Right lobe of liver (tissue), 6 donors: ENCODE data around the gene ZNF44. TPM values are rescaled to one million over a fixed set of nuclear protein-coding genes. Genes with fewer than 3 reads are reported as not detected.

Experiments
- ATAC-seq, 4 donors: fragments of 200-7000 bp; cut with Tn5 transposase; one replicate each; pipeline ENCODE4 v1.9.1; 2020; ENCODE audit warnings: mild to moderate bottlenecking in 4 of 4, moderate library complexity in 4 of 4
- DNase-seq, 3 donors: peaks; one replicate each; pipeline ENCODE4 v3.0.0-alpha.2; 2020
- H3K27ac ChIP-seq, 3 donors: fragments of 200-600 bp; one replicate each; pipeline ENCODE4 v1.8.0; 2022
- H3K27me3 ChIP-seq, 2 donors: fragments of 200-600 bp; one replicate each; pipeline ENCODE4 v1.8.0; 2022
- H3K36me3 ChIP-seq, 4 donors: fragments of 200-600 bp; sonication (generic) in 1 of 4; one replicate each; pipeline versions ENCODE4 v1.5.1 to v1.8.0; 2017 to 2022; ENCODE audit warnings: control low read depth in 1 of 4
- H3K4me1 ChIP-seq, 4 donors: fragments of 200-600 bp; sonication (generic) in 1 of 4; one replicate each; pipeline versions ENCODE4 v1.5.1 to v1.8.0; 2017 to 2022; ENCODE audit warnings: control low read depth in 1 of 4
- H3K4me3 ChIP-seq, 3 donors: fragments of 200-600 bp; one replicate each; pipeline ENCODE4 v1.8.0; 2022
- H3K9me3 ChIP-seq, 4 donors: fragments of 200-600 bp; sonication (generic) in 1 of 4; one replicate each; pipeline versions ENCODE4 v1.5.1 to v1.8.0; 2017 to 2022; ENCODE audit warnings: control low read depth in 1 of 4
- POLR2A ChIP-seq: fragments of 450-650 bp; IDR thresholded peaks from one replicate; pipeline ENCODE4 v1.6.1; 2017; ENCODE audit warnings: antibody characterized with exemption, mild to moderate bottlenecking
- WGBS: methylation state at CpG from one replicate; pipeline ENCODE4 v1.1.6; 2018; ENCODE audit warnings: low coverage, low lambda C conversion rate; ENCODE audit not compliant: insufficient coverage; ENCODE audit errors: missing lambda C conversion rate; 5-methylcytosine and 5-hydroxymethylcytosine counted together
- intact Hi-C, 2 donors: fragments of 100-400 bp; cut with DNase I; formaldehyde crosslinking; loops; one replicate each; pipeline versions ENCODE4 v1.11.2 to v1.14.1; 2022
- total RNA-seq, 6 experiments: library from RNA; depleted of rRNA in 2 of 6; stranded (reverse); fragments of >200 nt in 2 of 6; fragmentation: NEBNext Ultra II Directional in 3 of 6; extraction: Animal tissue kit (Norgen Biotek cat#: 25700) in 3 of 6; gene quantifications; one replicate each; pipeline versions ENCODE4 v1.1.0 to v1.2.4, GENCODE V29; 2016 to 2023
- TF ChIP-seq, protein P1 (sequence below), 4 donors: fragments of 200-600 bp in 3 of 4; fragments of 450-650 bp in 1 of 4; IDR thresholded peaks; one replicate each; pipeline versions ENCODE4 v1.5.1 to v1.8.0; 2016 to 2022; ENCODE audit warnings: antibody characterized with exemption in 4 of 4, mild to moderate bottlenecking in 2 of 4
- donor health status: DM: no; HTN: yes; CAD: no.
- donor health status: DM: no; HTN: no; CAD: no.
- donor health status: DM: no; HTN: no; CAD: no.
- donor health status: DM: no; HTN: yes; CAD: no.
- donor health status: DM: no; HTN: yes; CAD: no.

Gene ZNF44
- total RNA-seq, 6 experiments from 2014 or later, result 4.9 to 11.6 (median 6.2) TPM

DNA sequence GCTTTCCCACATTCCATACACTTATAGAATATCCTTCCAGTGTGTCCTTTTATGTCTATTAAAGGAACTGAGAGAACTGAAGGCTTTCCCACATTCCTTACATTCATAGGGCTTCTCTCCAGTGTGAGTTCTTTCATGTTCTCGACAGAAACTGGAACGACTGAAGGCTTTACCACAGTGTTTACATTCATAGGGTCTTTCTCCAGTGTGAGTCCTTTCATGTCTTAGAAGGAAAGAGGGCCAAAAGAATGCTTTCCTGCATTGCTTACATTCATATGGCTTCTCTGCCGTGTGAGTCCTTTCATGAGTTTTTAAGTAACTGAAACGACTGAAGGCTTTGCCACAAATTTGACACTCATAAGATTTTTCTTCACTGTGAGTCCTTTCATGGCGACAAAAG, 22.3 kb downstream of the ZNF44 start:
- TF ChIP-seq, protein P1, sequence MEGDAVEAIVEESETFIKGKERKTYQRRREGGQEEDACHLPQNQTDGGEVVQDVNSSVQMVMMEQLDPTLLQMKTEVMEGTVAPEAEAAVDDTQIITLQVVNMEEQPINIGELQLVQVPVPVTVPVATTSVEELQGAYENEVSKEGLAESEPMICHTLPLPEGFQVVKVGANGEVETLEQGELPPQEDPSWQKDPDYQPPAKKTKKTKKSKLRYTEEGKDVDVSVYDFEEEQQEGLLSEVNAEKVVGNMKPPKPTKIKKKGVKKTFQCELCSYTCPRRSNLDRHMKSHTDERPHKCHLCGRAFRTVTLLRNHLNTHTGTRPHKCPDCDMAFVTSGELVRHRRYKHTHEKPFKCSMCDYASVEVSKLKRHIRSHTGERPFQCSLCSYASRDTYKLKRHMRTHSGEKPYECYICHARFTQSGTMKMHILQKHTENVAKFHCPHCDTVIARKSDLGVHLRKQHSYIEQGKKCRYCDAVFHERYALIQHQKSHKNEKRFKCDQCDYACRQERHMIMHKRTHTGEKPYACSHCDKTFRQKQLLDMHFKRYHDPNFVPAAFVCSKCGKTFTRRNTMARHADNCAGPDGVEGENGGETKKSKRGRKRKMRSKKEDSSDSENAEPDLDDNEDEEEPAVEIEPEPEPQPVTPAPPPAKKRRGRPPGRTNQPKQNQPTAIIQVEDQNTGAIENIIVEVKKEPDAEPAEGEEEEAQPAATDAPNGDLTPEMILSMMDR (IDR thresholded peaks at IDR 0.05), result no peak
- no peak for TF ChIP-seq POLR2A
- intact Hi-C loops, result no loop called here
- ATAC-seq, result no peak
- no peak for DNase-seq
- 100% methylated on average over 5 of the region's 5 CpGs for WGBS
- Histone ChIP-seq H3K4me1 (no peaks in the 10 kb centered on the region), H3K9me3 (peaks cover 0 to 79% (median 36%) of the 10 kb centered on the region in 4 donors), H3K27ac (no peak overlapping the region), H3K4me3 (no peak overlapping the region), H3K36me3 (peaks cover 0 to 47% (median 25%) of the 10 kb centered on the region in 4 donors), H3K27me3 (no peaks in the 10 kb centered on the region)

DNA sequence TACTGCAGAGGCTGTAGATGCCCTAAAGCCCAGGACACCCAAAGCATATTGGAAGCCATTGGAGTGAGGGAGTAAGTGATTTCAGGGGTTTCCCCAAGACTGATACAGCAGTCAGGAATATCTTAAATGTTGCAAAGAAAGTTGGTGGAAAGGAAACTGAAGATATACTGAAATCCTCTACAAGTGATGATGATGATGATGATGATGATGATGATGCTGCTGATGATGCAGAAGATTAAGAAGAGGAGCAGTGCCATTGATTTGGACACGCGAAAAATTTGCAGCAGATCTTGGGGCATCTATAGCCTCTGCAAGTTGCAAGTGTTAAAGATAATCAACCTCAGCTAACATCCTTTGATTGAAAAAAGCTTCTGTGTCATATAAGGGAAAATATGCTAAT, 23.8 kb downstream of the ZNF44 start:
- no peak overlapping the region for H3K4me3 ChIP-seq
- intact Hi-C loops, result no loop called here
- ATAC-seq (no peak), DNase-seq (no peak)
- no peak overlapping the region for H3K27ac ChIP-seq
- no peaks in the 10 kb centered on the region for H3K27me3 ChIP-seq
- WGBS, result 100% methylated on average over 2 of the region's 2 CpGs
- no peaks in the 10 kb centered on the region for H3K4me1 ChIP-seq
- peaks cover 0 to 78% (median 37%) of the 10 kb centered on the region in 4 donors for H3K9me3 ChIP-seq
- TF ChIP-seq, protein P1 (IDR thresholded peaks at IDR 0.05), result no peak
- TF ChIP-seq POLR2A, result no peak
- H3K36me3 ChIP-seq, result peaks cover 0 to 41% (median 25%) of the 10 kb centered on the region in 4 donors

DNA sequence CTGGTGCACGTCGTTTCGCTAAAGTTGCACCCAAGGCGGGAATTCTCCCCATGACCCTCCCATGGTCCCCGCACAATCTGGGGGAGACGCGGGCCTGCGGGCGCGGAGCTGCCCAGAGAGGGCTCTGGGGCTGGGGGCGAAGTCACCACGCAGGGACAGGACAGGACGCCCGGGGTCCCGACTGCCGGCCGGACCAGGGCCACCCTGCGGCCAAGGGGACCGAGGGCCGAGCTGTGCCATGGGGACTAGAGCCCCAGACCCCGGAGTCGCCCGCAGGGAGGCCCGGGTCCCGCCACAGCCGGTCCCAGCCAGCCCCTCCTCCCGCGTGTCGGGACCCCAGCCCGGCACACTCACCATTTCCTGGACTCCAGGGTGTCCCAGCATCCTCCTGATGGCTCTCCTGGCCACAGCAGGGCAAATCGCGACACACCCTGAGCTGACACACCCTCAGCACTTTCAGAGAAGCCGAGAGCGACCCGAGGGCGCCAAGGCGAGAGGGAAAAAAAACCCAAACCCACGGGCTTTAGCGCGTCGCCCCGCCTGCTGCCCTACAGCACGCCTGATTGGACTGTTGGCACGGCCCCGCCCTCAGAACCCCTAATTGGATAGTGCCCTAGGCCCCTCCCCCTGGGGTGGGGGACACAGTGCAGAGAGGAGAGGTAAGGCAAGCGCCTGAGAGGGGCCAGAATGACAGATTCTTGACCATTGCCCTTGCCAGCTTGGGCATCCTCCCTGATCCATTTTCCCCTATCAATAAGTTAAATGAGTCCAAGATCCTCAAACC, 28.6 kb downstream of the ZNF44 start:
- Histone ChIP-seq H3K27ac (no peak overlapping the region), H3K27me3 (no peaks in the 10 kb centered on the region), H3K4me1 (no peaks in the 10 kb centered on the region), H3K36me3 (peaks cover 0 to 5% (median 0%) of the 10 kb centered on the region in 4 donors), H3K9me3 (peaks cover 0 to 50% (median 12%) of the 10 kb centered on the region in 4 donors), H3K4me3 (no peak overlapping the region)
- TF ChIP-seq, protein P1 (IDR thresholded peaks at IDR 0.05), result no peak
- no peak for TF ChIP-seq POLR2A
- WGBS, result 82% methylated on average over 10 of the region's 46 CpGs
- intact Hi-C loops, result no loop called here
- no peak for DNase-seq
- ATAC-seq, result peak in 2 of 4 donors; percentile 13 to 43

DNA sequence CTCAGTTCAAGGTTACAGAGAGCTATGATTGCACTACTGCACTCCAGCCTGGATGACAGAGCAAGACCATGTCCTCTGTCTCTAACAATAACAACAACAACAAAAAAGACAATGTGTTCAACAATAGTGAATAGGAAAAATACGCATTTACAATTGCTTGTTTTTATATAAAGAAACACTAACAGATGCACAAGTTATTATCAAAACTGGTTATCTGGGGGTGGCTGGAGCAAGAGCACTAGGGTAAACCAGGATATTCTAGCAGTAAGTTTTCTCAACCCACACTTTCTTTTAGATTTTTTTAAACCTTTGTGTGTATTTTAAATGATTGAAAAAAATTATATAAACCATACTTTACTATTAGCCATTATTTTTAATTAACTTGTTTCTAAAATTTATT, 33.1 kb downstream of the ZNF44 start:
- DNase-seq (no peak), ATAC-seq (no peak)
- Histone ChIP-seq H3K27me3 (no peaks in the 10 kb centered on the region), H3K4me3 (no peak overlapping the region), H3K27ac (no peak overlapping the region), H3K36me3 (no peaks in the 10 kb centered on the region), H3K4me1 (no peaks in the 10 kb centered on the region), H3K9me3 (peaks cover 0 to 23% (median 4%) of the 10 kb centered on the region in 4 donors)
- intact Hi-C loops, result no loop called here
- WGBS, result 91% methylated on average over 1 of the region's 1 CpG
- TF ChIP-seq POLR2A, result no peak
- TF ChIP-seq, protein P1 (IDR thresholded peaks at IDR 0.05), result no peak
